A673 (cell line): Measurements from ENCODE around the gene TMEM89. TPM values are rescaled to one million over a fixed set of nuclear protein-coding genes. Genes with fewer than 3 reads are reported as not detected.

Experiments
- BruUV-seq: library from RNA; stranded (reverse); fragments of 400-500 nt; replicated peaks from 2 replicates; lab custom pipeline; 2021; lab: Mats Ljungman, UMichigan
- CTCF ChIA-PET: fragments of 300-600 bp; sonication (Branson Sonifier 250); formaldehyde crosslinking; loops from one replicate; lab custom pipeline; 2022; ENCODE audit warnings: antibody characterized with exemption; lab: Charles Lee
- POLR2A ChIA-PET: fragments of 300-600 bp; sonication (Branson Sonifier 250); formaldehyde crosslinking; loops from one replicate; lab custom pipeline; 2022; ENCODE audit warnings: antibody characterized with exemption; ENCODE audit not compliant: low non-redundant PET; lab: Charles Lee
- DNase-seq: peaks from one replicate; pipeline ENCODE4 v3.0.0-alpha.2; 2015; ENCODE audit warnings: low spot score
- H3K27ac ChIP-seq: fragments of 200-600 bp; sonication (generic); 2 replicates; pipeline ENCODE4 v1.5.1; 2016; ENCODE audit warnings: mixed run types, low read depth, mild to moderate bottlenecking, mixed read lengths, antibody characterized with exemption, low read length; ENCODE audit not compliant: poor library complexity, severe bottlenecking
- H3K27me3 ChIP-seq: fragments of 200-600 bp; sonication (generic); replicated peaks from 2 replicates; pipeline ENCODE4 v1.6.1; 2017; ENCODE audit warnings: mixed run types, low read depth, mild to moderate bottlenecking, mixed read lengths, antibody characterized with exemption, low read length; ENCODE audit not compliant: insufficient read depth, poor library complexity
- H3K36me3 ChIP-seq: fragments of 200-600 bp; sonication (generic); 2 replicates; pipeline ENCODE4 v1.6.1; 2016; ENCODE audit warnings: mixed run types, mild to moderate bottlenecking, mixed read lengths, antibody characterized with exemption, low read length; ENCODE audit not compliant: insufficient read depth, poor library complexity, severe bottlenecking
- H3K4me1 ChIP-seq: fragments of 200-600 bp; sonication (generic); 2 replicates; pipeline ENCODE4 v1.6.1; 2017; ENCODE audit warnings: mixed run types, mild to moderate bottlenecking, mixed read lengths, antibody characterized with exemption, low read length; ENCODE audit not compliant: insufficient read depth, poor library complexity, severe bottlenecking
- H3K4me3 ChIP-seq: fragments of 200-600 bp; sonication (generic); 2 replicates; pipeline ENCODE4 v1.5.1; 2016; ENCODE audit warnings: low read depth, mixed run types, mild to moderate bottlenecking, mixed read lengths, low read length; ENCODE audit not compliant: poor library complexity, severe bottlenecking
- H3K9me3 ChIP-seq: fragments of 200-600 bp; sonication (generic); 2 replicates; pipeline ENCODE4 v1.6.1; 2016; ENCODE audit warnings: mixed run types, low read depth, mild to moderate bottlenecking, mixed read lengths, antibody characterized with exemption, low read length; ENCODE audit not compliant: poor library complexity, severe bottlenecking
- CTCF ChIP-seq: fragments of 300-800, 200-600 bp; sonication (generic); conservative IDR thresholded peaks from 2 replicates; pipeline ENCODE4 v1.5.1; 2017; ENCODE audit warnings: low read depth, mild to moderate bottlenecking, antibody characterized with exemption, low read length, moderate library complexity, mixed read lengths
- EZH2 ChIP-seq: fragments of 200-600 bp; sonication (generic); IDR thresholded peaks from 2 replicates; pipeline ENCODE4 v1.6.1; 2017; ENCODE audit warnings: borderline replicate concordance, low read depth, mild to moderate bottlenecking, mixed read lengths, antibody characterized with exemption, low read length; ENCODE audit not compliant: poor library complexity, severe bottlenecking
- intact Hi-C: fragments of 100-400 bp; cut with micrococcal nuclease; formaldehyde crosslinking; loops from one replicate; pipeline ENCODE4 v1.10.0; 2022; ENCODE audit not compliant: unreplicated experiment
- total RNA-seq: library from RNA; stranded (reverse); gene quantifications from 2 replicates; pipeline ENCODE4 v1.2.3, GENCODE V29; 2021

Gene TMEM89
- total RNA-seq, 1 experiment from 2014 or later = not detected

DNA sequence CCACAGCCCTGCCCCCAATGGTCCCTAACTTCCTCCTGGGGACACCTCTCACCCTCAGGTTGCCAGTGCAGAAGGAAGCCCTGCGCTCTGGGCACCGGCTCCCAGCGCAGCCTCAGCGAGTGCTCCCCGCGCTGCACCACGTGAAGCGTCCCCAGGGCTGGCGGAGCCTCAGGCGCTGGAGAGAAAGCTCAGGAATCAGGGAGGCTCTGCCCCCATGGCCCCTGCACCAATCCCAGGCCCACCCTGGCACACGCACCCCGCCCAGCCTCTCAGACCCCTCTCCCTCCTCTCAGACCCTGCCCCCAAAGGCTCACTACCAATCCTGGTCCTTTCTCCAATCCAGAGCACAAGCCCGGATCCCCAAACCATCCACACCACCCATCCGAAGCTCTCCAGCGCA is 33.3 kb downstream of the TMEM89 start:
- H3K4me3 ChIP-seq = no peak overlapping the region
- no TSS peak for BruUV-seq
- no peak for TF ChIP-seq EZH2
- no peak for TF ChIP-seq CTCF
- intact Hi-C loops = no loop called here
- ChIA-PET CTCF (no interaction called here), POLR2A (no interaction called here)
- DNase-seq = no peak
- H3K9me3 ChIP-seq = no peaks in the 10 kb centered on the region
- H3K27me3 ChIP-seq = no peaks in the 10 kb centered on the region
- H3K27ac ChIP-seq = no peak overlapping the region
- no peaks in the 10 kb centered on the region for H3K4me1 ChIP-seq
- no peaks in the 10 kb centered on the region for H3K36me3 ChIP-seq

DNA sequence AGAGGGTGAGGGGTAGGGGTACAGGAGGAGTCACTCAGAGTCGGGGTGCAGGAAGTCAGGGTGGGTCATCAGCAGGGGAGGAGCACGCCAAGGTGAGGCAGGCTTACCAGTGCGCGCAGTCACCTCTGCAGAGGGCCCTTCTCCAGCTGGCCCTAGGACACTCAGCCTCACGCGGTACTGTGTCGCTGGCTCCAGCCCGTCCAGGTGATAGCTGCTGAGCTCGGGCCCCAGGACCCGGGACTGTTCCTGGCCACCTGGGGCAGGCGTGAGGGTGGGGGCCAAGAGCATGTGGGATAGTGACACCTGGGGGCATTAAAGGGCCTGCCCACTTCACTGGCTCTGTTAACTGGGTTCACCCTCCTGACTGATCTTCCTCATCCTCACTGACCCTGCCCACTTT is 33.9 kb downstream of the TMEM89 start:
- TF ChIP-seq CTCF = no peak
- no peaks in the 10 kb centered on the region for H3K36me3 ChIP-seq
- CTCF ChIA-PET = no interaction called here
- H3K9me3 ChIP-seq = no peaks in the 10 kb centered on the region
- no peak for DNase-seq
- POLR2A ChIA-PET = no interaction called here
- no peaks in the 10 kb centered on the region for H3K27me3 ChIP-seq
- intact Hi-C loops = no loop called here
- H3K4me3 ChIP-seq = no peak overlapping the region
- no peaks in the 10 kb centered on the region for H3K4me1 ChIP-seq
- BruUV-seq = no TSS peak
- no peak overlapping the region for H3K27ac ChIP-seq

DNA sequence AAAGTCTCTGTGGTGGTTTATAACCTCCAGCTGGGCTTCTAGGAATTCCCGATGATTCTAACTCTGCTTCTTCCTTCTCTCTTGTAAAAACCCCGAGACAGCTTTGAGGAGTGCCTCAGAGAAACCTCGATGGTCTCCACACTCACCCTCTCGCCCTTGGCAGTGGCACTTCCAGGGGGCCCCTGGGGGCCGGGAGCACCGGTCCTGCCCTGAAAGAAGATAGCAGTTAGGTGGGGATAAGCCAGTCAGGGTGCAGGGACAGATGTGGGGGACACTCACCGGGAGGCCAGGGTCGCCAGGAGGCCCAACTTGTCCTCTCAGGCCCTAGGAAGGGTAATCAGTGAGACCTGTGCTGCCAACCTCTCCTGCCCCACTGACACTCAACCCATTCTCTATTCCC is 36.2 kb downstream of the TMEM89 start:
- DNase-seq = no peak
- TF ChIP-seq EZH2 (no peak), CTCF (no peak)
- no peaks in the 10 kb centered on the region for H3K9me3 ChIP-seq
- no TSS peak for BruUV-seq
- CTCF ChIA-PET = no interaction called here
- H3K36me3 ChIP-seq = no peaks in the 10 kb centered on the region
- no peak overlapping the region for H3K4me3 ChIP-seq
- H3K4me1 ChIP-seq = no peaks in the 10 kb centered on the region
- H3K27ac ChIP-seq = no peak overlapping the region
- intact Hi-C loops = no loop called here
- POLR2A ChIA-PET = no interaction called here
- H3K27me3 ChIP-seq = no peaks in the 10 kb centered on the region
